Measurements from ENCODE around the gene PCDHGB6.
"Not testable (repeated sequence)": the region's sequence is repeated elsewhere in the genome, so short reads cannot be mapped to it uniquely, and the experiment has no call there.

Gene PCDHGB6

DNA sequence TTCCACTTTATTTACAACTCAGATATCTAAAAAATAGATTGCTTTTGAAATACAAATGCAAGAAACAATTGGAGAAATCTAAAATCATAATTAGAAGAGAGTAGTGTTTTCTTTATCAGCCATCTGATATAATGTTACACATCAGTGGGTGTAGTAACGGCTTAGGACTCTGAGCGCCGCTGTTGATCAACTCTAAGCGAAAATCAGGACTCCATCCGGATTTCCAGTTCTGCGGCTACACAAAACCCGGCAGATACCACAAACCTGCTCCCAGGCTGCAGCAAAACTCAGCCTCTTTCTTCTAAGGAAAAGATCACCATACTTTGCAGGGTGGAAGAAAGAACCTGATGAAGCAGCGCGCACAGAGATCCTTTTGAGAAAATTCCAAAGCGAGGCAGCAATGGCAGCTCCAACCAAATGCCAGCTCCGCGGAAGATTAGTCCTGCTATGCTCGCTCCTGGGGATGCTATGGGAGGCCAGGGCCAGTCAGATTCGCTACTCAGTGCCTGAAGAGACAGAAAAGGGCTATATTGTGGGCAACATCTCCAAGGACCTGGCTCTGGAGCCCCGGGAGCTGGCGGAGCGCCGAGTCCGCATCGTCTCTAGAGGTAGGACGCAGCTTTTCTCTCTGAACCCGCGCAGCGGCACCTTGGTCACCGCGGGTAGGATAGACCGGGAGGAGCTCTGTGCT is 5.1 kb upstream of the PCDHGB6 start, which contains the start of gene PCDHGA9:
TSS of gene PCDHGA9 (plus strand) at position 226 of the 691 bp plus-strand sequence. CDS start at position 401, 175 bp downstream.
- Mint-ChIP-seq H3K27ac (no peak within 1 kb of the TSS), H3K4me3 (peak within 1 kb of the TSS; percentile 15), H3K9me3 (peaks cover 12% of the 10 kb centered on the region), H3K36me3 (no peaks in the 10 kb centered on the region), H3K4me1 (no peaks in the 10 kb centered on the region)
- no peak for ATAC-seq
- no peak for DNase-seq (ENCODE audit: low spot score in 2 of 2)

DNA sequence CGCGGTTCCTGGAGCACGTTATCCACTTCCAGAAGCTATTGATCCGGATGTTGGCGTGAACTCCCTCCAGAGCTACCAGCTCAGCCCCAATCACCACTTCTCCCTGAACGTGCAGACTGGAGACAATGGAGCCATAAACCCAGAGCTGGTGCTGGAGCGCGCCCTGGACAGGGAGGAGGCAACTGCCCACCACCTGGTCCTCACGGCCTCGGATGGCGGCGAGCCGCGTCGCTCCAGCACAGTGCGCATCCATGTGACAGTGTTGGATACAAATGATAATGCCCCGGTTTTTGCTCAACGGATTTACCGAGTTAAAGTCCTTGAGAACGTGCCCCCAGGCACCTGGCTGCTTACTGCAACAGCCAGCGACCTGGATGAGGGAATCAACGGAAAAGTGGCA is 4.4 kb upstream of the PCDHGB6 start:
- H3K9me3 Mint-ChIP-seq = peaks cover 12% of the 10 kb centered on the region
- H3K27ac Mint-ChIP-seq = no peak overlapping the region
- DNase-seq (ENCODE audit: low spot score in 2 of 2) (no peak), ATAC-seq (no peak)
- H3K4me3 Mint-ChIP-seq = no peak overlapping the region
- no peaks in the 10 kb centered on the region for H3K36me3 Mint-ChIP-seq
- H3K4me1 Mint-ChIP-seq = no peaks in the 10 kb centered on the region

DNA sequence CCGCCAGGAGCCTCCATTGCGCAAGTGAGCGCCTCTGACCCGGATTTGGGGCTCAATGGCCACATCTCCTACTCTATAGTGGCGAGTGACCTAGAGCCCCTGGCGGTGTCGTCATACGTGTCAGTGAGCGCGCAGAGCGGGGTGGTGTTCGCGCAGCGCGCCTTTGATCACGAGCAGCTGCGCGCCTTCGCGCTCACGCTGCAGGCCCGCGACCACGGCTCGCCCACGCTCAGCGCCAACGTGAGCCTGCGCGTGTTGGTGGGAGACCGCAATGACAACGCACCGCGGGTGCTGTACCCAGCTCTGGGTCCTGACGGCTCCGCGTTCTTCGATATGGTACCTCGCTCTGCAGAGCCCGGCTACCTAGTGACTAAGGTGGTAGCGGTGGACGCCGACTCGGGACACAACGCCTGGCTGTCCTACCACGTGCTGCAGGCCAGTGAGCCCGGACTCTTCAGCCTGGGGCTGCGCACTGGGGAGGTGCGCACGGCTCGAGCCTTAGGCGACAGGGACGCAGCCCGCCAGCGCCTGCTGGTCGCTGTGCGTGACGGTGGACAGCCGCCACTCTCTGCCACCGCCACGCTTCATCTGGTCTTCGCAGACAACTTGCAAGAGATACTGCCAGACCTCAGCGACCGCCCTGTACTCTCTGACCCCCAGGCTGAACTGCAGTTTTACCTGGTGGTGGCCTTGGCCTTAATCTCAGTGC is 1.9 kb downstream of the PCDHGB6 start:
- Mint-ChIP-seq H3K27ac (no peak overlapping the region), H3K9me3 (peaks cover 16% of the 10 kb centered on the region), H3K4me1 (peaks cover 20% of the 10 kb centered on the region), H3K36me3 (no peaks in the 10 kb centered on the region), H3K4me3 (no peak overlapping the region)
- DNase-seq (ENCODE audit: low spot score in 2 of 2) = no peak
- no peak for ATAC-seq

DNA sequence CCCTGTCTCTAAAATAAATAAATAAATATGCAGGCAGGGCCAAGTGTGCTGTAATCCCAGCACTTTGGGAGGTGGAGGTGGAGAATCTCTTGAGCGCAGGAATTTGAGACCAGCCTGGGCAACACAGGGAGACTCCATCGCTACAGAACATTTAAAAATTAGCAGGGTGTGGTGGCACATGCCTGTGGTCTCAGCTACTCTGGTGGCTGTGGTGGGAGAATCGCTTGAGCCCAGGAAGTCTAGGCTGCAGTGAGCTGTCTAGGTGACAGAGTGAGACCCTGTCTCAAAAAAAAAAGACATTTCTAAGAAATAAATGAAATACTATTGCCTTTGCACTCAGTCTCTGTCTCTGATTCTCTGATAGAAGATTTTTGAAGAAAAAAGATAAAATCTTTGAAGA is 3.8 kb downstream of the PCDHGB6 start:
- Mint-ChIP-seq H3K27ac (no peak overlapping the region), H3K4me3 (no peak overlapping the region), H3K9me3 (peaks cover 13% of the 10 kb centered on the region), H3K36me3 (no peaks in the 10 kb centered on the region), H3K4me1 (peaks cover 20% of the 10 kb centered on the region)
- DNase-seq (ENCODE audit: low spot score in 2 of 2) = no peak
- no peak for ATAC-seq

DNA sequence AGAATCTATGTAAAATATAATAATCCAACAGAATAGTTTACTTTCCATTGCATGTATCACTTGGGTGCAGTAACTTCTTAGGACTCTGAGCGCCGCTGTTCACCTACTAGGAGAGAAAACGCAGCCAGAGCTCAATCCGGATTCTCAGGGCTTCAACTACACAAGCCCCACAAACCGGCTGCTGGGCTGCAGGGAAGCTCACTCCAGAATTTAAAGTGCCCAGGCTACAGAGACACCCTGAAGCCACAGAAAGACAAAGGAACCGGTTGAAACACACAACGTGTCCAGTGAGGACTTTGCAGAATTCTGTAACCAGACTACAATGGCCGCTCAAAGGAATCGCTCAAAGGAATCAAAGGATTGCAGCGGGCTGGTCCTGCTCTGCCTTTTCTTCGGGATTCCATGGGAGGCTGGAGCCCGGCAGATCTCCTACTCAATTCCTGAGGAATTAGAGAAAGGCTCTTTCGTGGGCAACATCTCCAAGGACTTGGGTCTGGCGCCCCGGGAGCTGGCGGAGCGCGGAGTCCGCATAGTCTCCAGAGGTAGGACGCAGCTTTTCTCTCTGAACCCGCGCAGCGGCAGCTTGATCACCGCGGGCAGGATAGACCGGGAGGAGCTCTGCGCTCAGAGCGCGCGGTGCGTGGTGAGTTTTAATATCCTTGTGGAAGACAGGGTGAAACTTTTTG is 5.2 kb downstream of the PCDHGB6 start, which contains the start of gene PCDHGA10:
TSS of gene PCDHGA10 (plus strand) at position 134 of the 686 bp plus-strand sequence. CDS start at position 323, 189 bp downstream.
- Mint-ChIP-seq H3K4me3 (peak within 1 kb of the TSS; percentile 79), H3K36me3 (no peaks in the 10 kb centered on the region), H3K27ac (no peak within 1 kb of the TSS), H3K9me3 (peaks cover 10% of the 10 kb centered on the region), H3K4me1 (peaks cover 24% of the 10 kb centered on the region)
- DNase-seq (ENCODE audit: low spot score in 2 of 2) (peak in 1 of 2 donors; percentile 67), ATAC-seq (peak; percentile 83)

DNA sequence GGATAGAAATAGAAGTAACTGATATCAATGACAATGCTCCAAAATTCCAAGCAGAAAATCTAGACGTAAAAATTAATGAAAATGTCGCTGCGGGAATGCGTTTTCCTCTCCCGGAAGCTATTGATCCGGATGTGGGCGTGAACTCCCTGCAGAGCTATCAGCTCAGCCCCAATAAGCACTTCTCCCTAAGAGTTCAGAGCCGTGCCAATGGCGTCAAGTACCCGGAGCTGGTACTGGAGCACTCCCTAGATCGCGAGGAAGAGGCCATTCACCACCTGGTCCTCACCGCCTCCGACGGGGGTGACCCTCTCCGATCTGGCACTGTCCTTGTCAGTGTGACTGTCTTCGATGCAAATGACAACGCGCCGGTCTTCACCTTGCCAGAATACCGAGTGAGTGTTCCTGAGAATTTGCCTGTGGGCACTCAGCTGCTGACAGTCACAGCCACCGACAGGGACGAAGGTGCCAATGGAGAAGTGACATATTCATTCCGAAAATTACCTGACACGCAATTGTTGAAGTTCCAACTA is 5.8 kb downstream of the PCDHGB6 start:
- DNase-seq (ENCODE audit: low spot score in 2 of 2) (no peak), ATAC-seq (no peak)
- Mint-ChIP-seq H3K4me3 (peak overlapping the region; percentile 79), H3K27ac (no peak overlapping the region), H3K4me1 (peaks cover 26% of the 10 kb centered on the region), H3K36me3 (peaks cover 4% of the 10 kb centered on the region), H3K9me3 (peaks cover 11% of the 10 kb centered on the region)

DNA sequence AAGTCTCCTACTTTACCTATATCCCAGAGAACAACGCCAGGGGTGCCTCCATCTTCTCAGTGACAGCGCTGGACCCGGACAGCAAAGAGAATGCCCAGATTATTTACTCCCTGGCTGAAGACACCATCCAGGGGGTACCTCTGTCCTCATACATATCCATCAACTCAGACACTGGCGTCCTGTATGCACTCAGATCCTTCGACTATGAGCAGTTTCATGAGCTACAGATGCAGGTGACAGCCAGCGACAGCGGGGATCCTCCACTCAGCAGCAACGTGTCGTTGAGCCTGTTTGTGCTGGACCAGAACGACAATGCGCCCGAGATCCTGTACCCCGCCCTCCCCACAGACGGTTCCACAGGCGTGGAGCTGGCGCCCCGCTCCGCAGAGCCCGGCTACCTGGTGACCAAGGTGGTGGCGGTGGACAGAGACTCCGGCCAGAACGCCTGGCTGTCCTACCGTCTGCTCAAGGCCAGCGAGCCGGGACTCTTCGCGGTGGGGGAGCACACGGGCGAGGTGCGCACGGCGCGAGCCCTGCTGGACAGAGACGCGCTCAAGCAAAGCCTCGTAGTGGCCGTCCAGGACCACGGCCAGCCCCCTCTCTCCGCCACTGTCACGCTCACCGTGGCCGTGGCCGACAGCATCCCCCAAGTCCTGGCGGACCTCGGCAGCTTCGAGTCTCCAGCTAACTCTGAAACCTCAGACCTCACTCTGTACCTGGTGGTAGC is 6.9 kb downstream of the PCDHGB6 start:
- H3K4me3 Mint-ChIP-seq = peak overlapping the region; percentile 7
- not testable (repeated sequence) for H3K36me3 Mint-ChIP-seq

DNA sequence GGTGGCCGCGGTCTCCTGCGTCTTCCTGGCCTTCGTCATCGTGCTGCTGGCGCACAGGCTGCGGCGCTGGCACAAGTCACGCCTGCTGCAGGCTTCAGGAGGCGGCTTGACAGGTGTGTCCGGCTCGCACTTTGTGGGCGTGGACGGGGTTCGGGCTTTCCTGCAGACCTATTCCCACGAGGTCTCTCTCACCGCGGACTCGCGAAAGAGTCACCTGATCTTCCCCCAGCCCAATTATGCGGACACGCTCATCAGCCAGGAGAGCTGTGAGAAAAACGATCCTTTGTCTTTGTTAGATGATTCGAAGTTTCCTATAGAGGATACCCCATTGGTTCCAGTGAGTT is 7.4 kb downstream of the PCDHGB6 start:
- not testable (repeated sequence) for H3K27ac Mint-ChIP-seq; H3K9me3 Mint-ChIP-seq; H3K36me3 Mint-ChIP-seq; H3K4me3 Mint-ChIP-seq; DNase-seq (ENCODE audit: low spot score in 2 of 2); ATAC-seq
- peaks cover 26% of the 10 kb centered on the region for H3K4me1 Mint-ChIP-seq

More for the DNA sequence above, 6.9 kb downstream of the PCDHGB6 start:
- H3K27ac Mint-ChIP-seq; ATAC-seq; DNase-seq (ENCODE audit: low spot score in 2 of 2): not testable (repeated sequence)
- Mint-ChIP-seq H3K9me3 (peaks cover 10% of the 10 kb centered on the region), H3K4me1 (peaks cover 26% of the 10 kb centered on the region)

DNA sequence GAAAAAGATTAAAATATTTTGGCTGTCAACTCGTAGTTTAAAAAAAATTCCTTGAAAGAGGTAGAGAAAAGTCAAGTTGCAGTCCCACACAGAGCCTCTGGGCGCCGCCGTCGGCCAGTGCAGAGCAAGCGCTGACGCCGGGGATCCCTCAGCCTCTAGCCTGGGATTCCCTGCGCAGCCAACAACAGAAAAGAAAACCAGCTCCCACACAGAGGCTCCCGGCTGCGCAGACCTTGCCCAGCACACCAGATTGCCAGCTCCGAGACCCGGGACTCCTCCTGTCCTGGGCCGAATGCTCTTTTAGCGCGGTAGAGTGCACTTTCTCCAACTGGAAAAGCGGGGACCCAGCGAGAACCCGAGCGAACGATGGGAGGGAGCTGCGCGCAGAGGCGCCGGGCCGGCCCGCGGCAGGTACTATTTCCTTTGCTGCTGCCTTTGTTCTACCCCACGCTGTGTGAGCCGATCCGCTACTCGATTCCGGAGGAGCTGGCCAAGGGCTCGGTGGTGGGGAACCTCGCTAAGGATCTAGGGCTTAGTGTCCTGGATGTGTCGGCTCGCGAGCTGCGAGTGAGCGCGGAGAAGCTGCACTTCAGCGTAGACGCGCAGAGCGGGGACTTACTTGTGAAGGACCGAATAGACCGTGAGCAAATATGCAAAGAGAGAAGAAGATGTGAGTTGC is 9.8 kb downstream of the PCDHGB6 start, which contains the start of gene PCDHGB7:
TSS of gene PCDHGB7 (plus strand) at position 184 of the 679 bp plus-strand sequence. CDS start at position 367, 183 bp downstream.
- not testable (repeated sequence) for H3K36me3 Mint-ChIP-seq; H3K9me3 Mint-ChIP-seq; H3K27ac Mint-ChIP-seq; DNase-seq (ENCODE audit: low spot score in 2 of 2)
- peaks cover 34% of the 10 kb centered on the region for H3K4me1 Mint-ChIP-seq
- H3K4me3 Mint-ChIP-seq = peak within 1 kb of the TSS; percentile 61
- peak; percentile 81 for ATAC-seq

DNA sequence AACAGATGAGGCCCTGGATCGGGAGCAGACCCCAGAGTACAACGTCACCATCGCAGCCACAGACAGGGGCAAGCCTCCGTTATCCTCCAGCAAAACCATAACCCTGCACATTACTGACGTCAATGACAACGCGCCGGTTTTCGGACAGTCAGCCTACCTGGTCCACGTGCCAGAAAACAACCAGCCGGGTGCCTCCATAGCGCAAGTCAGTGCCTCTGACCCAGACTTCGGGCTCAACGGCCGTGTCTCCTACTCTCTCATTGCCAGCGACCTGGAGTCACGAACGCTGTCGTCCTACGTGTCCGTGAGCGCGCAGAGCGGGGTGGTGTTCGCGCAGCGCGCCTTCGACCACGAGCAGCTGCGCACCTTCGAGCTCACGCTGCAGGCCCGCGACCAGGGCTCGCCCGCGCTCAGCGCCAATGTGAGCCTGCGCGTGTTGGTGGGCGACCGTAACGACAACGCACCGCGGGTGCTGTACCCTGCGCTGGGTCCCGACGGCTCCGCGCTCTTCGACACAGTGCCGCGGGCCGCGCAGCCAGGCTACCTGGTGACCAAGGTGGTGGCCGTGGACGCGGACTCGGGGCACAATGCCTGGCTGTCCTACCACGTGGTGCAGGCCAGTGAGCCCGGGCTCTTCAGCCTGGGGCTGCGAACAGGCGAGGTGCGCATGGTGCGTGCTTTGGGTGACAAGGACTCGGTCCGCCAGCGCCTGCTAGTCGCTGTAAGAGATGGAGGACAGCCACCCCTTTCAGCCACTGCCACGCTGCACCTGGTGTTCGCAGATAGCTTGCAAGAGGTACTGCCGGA is 11.5 kb downstream of the PCDHGB6 start:
- no peak overlapping the region for H3K4me3 Mint-ChIP-seq
- no peak overlapping the region for H3K27ac Mint-ChIP-seq
- DNase-seq (ENCODE audit: low spot score in 2 of 2) (no peak), ATAC-seq (no peak)
- peaks cover 9% of the 10 kb centered on the region for H3K36me3 Mint-ChIP-seq
- H3K9me3 Mint-ChIP-seq = peaks cover 6% of the 10 kb centered on the region
- H3K4me1 Mint-ChIP-seq = peaks cover 19% of the 10 kb centered on the region

DNA sequence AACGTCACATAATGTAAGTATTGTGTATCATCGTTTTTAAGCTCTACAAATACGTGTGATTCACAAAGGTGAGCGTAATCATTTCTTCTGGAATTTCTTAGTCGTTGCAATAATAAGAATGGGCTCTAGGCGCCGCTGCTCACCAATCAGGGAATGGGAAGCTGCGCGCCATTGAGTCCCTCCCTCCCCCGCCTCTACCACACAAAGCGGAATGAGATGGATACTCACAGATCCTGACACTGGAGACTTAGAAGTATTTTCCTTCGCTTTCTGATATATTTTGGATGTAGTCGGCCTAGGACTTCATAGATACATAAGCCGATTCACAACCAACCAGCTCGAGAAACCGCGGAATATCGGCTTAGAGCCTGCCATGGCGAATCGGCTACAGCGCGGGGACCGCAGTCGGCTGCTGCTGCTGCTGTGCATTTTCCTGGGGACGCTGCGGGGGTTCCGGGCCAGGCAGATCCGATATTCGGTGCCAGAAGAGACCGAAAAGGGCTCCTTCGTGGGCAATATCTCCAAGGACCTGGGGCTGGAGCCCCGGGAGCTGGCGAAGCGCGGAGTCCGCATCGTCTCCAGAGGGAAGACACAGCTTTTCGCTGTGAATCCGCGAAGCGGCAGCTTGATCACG is 13.2 kb downstream of the PCDHGB6 start, which contains the start of gene PCDHGA11:
TSS of gene PCDHGA11 (plus strand) at position 197 of the 634 bp plus-strand sequence. CDS start at position 374, 177 bp downstream.
- ATAC-seq (peak; percentile 60), DNase-seq (ENCODE audit: low spot score in 2 of 2) (peak in 1 of 2 donors; percentile 38)
- H3K27ac Mint-ChIP-seq = no peak within 1 kb of the TSS
- H3K9me3 Mint-ChIP-seq = peaks cover 4% of the 10 kb centered on the region
- H3K4me3 Mint-ChIP-seq = peak within 1 kb of the TSS; percentile 69
- H3K36me3 Mint-ChIP-seq = peaks cover 9% of the 10 kb centered on the region
- H3K4me1 Mint-ChIP-seq = peaks cover 15% of the 10 kb centered on the region

DNA sequence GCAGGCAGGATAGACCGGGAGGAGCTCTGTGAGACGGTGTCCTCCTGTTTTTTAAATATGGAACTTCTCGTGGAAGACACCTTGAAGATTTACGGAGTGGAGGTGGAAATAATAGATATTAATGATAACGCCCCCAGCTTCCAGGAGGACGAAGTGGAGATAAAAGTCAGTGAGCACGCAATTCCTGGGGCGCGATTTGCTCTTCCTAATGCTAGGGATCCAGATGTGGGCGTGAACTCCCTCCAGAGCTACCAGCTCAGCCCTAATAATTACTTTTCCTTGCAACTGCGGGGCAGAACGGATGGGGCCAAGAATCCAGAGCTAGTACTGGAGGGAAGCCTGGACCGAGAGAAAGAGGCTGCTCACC is 13.7 kb downstream of the PCDHGB6 start:
- H3K4me1 Mint-ChIP-seq = peaks cover 15% of the 10 kb centered on the region
- peaks cover 4% of the 10 kb centered on the region for H3K9me3 Mint-ChIP-seq
- no peak overlapping the region for H3K27ac Mint-ChIP-seq
- peaks cover 9% of the 10 kb centered on the region for H3K36me3 Mint-ChIP-seq
- DNase-seq (ENCODE audit: low spot score in 2 of 2) (no peak), ATAC-seq (no peak)
- H3K4me3 Mint-ChIP-seq = peak overlapping the region; percentile 69

DNA sequence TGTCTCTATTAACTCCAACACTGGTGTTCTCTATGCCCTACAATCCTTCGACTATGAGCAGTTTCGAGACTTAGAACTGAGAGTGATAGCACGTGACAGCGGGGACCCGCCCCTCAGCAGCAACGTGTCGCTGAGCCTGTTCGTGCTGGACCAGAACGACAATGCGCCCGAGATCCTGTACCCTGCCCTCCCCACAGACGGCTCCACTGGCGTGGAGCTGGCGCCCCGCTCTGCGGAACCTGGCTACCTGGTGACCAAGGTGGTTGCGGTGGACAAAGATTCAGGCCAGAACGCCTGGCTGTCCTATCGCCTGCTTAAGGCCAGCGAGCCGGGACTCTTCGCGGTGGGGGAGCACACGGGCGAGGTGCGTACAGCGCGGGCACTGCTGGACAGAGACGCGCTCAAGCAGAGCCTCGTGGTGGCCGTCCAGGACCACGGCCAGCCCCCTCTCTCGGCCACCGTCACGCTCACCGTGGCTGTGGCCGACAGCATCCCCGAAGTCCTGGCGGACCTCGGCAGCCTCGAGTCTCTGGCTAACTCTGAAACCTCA is 15.0 kb downstream of the PCDHGB6 start:
- peaks cover 4% of the 10 kb centered on the region for H3K9me3 Mint-ChIP-seq
- no peak for DNase-seq (ENCODE audit: low spot score in 2 of 2)
- no peak overlapping the region for H3K27ac Mint-ChIP-seq
- H3K4me3 Mint-ChIP-seq = no peak overlapping the region
- ATAC-seq = no peak
- peaks cover 12% of the 10 kb centered on the region for H3K4me1 Mint-ChIP-seq
- peaks cover 9% of the 10 kb centered on the region for H3K36me3 Mint-ChIP-seq
